HG03558 (cell line): ENCODE data around the gene SMIM12.

Experiments used
- ATAC-seq: cut with Tn5 transposase; IDR thresholded peaks from one replicate; pipeline ENCODE4 v1.9.1; 2021; ENCODE audit warnings: moderate number of reproducible peaks; ENCODE audit not compliant: unreplicated experiment; ENCODE audit errors: extremely low read depth

Gene SMIM12

GRCh38 chr1:34808051-34808810, 51.3 kb downstream of the SMIM12 start:
- no peak for ATAC-seq

- ATAC-seq = no peak
Observed at GRCh38 chr1:34806396-34806795, 53.2 kb downstream of the SMIM12 start.

GRCh38 chr1:34803770-34804169, 55.8 kb downstream of the SMIM12 start:
- no peak for ATAC-seq
